Endothelial cell of umbilical vein (primary cell): ENCODE data around the gene TMEM138. TPM values are rescaled to one million over a fixed set of nuclear protein-coding genes. Genes with fewer than 3 reads are reported as not detected.

Experiments used
- BruUV-seq: library from RNA; stranded (reverse); fragments of 400-500 nt; replicated peaks from 2 replicates; lab custom pipeline; 2021; lab: Mats Ljungman, UMichigan
- CTCF ChIA-PET: fragments of 300-600, 350-600 bp; sonication (Branson Sonifier 250); formaldehyde crosslinking; loops from one replicate; lab custom pipeline; 2021; ENCODE audit warnings: antibody characterized with exemption, inconsistent platforms; lab: Charles Lee
- POLR2A ChIA-PET: fragments of 300-600, 350-600 bp; sonication (Branson Sonifier 250); formaldehyde crosslinking; loops from one replicate; lab custom pipeline; 2021; ENCODE audit warnings: antibody characterized with exemption, inconsistent platforms; lab: Charles Lee
- DNase-seq: peaks from one replicate; pipeline ENCODE4 v3.0.0-alpha.2; 2011; ENCODE audit warnings: low read depth, low spot score
- FAIRE-seq: peaks from 2 replicates; lab custom pipeline; 2011; peaks lifted over from hg19 to GRCh38; lab: Jason Lieb, UNC
- H2AFZ ChIP-seq: 2 replicates; pipeline ENCODE4 v1.6.0; 2012; ENCODE audit warnings: low read depth, low read length, control low read depth, inconsistent platforms
- H3K27ac ChIP-seq: 2 replicates; pipeline ENCODE4 v1.5.1; 2011; ENCODE audit warnings: low read depth, mild to moderate bottlenecking, control low read depth, low read length, moderate library complexity; ENCODE audit not compliant: insufficient read depth
- H3K27me3 ChIP-seq, 2 experiments: 2 replicates each; pipeline versions ENCODE4 v1.6.0 to v1.6.1; 2011; ENCODE audit warnings: low read length in 2 of 2, mixed read lengths in 1 of 2; ENCODE audit not compliant: control insufficient read depth in 2 of 2, insufficient read depth in 2 of 2
- H3K36me3 ChIP-seq, 2 experiments: 2 replicates in 1 of 2; 3 replicates in 1 of 2; pipeline ENCODE4 v1.5.1; 2011; ENCODE audit warnings: low read length in 2 of 2, mild to moderate bottlenecking in 1 of 2, moderate library complexity in 1 of 2; ENCODE audit not compliant: control insufficient read depth in 2 of 2, insufficient read depth in 2 of 2; ENCODE audit errors: extremely low read depth in 1 of 2
- H3K4me1 ChIP-seq: 3 replicates; pipeline ENCODE4 v1.5.1; 2011; ENCODE audit warnings: mild to moderate bottlenecking, low read length; ENCODE audit not compliant: control insufficient read depth, insufficient read depth; ENCODE audit errors: extremely low read depth
- H3K4me2 ChIP-seq: 2 replicates; pipeline ENCODE4 v1.6.1; 2011; ENCODE audit warnings: low read length, control low read depth, mixed read lengths; ENCODE audit not compliant: insufficient read depth
- H3K4me3 ChIP-seq, 3 experiments: fragments of 200-600 bp in 1 of 3; sonication (generic), shearing (Covaris generic) in 1 of 3; replicated peaks in 1 of 3; 2 replicates each; pipeline ENCODE4 v1.5.1; 2011 to 2016; ENCODE audit warnings: control low read depth in 3 of 3, low read length in 3 of 3, mild to moderate bottlenecking in 2 of 3, inconsistent platforms in 1 of 3, low read depth in 1 of 3, moderate library complexity in 1 of 3; ENCODE audit not compliant: insufficient read depth in 1 of 3
- H3K79me2 ChIP-seq: 2 replicates; pipeline ENCODE4 v1.6.0; 2012; ENCODE audit warnings: low read length, inconsistent platforms; ENCODE audit not compliant: control insufficient read depth, insufficient read depth
- H3K9ac ChIP-seq: replicated peaks from 2 replicates; pipeline ENCODE3; 2011; ENCODE audit warnings: low read length, control low read depth; ENCODE audit not compliant: insufficient read depth; ENCODE audit errors: extremely low read depth
- H3K9me1 ChIP-seq: replicated peaks from 3 replicates; pipeline ENCODE4 v1.6.0; 2011; ENCODE audit warnings: mild to moderate bottlenecking, low read length; ENCODE audit not compliant: control insufficient read depth, insufficient read depth; ENCODE audit errors: extremely low read depth
- H3K9me3 ChIP-seq: replicated peaks from 2 replicates; pipeline ENCODE4 v1.5.1; 2012; ENCODE audit warnings: low read length, inconsistent platforms; ENCODE audit not compliant: control insufficient read depth, insufficient read depth
- H4K20me1 ChIP-seq: replicated peaks from 2 replicates; pipeline ENCODE3; 2011; ENCODE audit warnings: mild to moderate bottlenecking, low read length; ENCODE audit not compliant: control insufficient read depth, insufficient read depth; ENCODE audit errors: extremely low read depth
- EZH2 ChIP-seq: IDR thresholded peaks from 2 replicates; pipeline ENCODE4 v1.6.1; 2012; ENCODE audit warnings: borderline replicate concordance, low read depth, mild to moderate bottlenecking, moderate library complexity, low read length, inconsistent platforms; ENCODE audit not compliant: severe bottlenecking
- FOS ChIP-seq: IDR thresholded peaks from 2 replicates; pipeline ENCODE4 v1.6.1; 2011; ENCODE audit warnings: mild to moderate bottlenecking, low read length, moderate library complexity, borderline replicate concordance; ENCODE audit not compliant: insufficient read depth
- GATA2 ChIP-seq: IDR thresholded peaks from 2 replicates; pipeline ENCODE4 v1.7.0; 2011; ENCODE audit warnings: low read depth, mild to moderate bottlenecking, moderate library complexity, mixed read lengths, low read length; ENCODE audit not compliant: insufficient read length, insufficient read depth
- JUN ChIP-seq: IDR thresholded peaks from 2 replicates; pipeline ENCODE4 v1.6.1; 2011; ENCODE audit warnings: borderline replicate concordance, low read depth; ENCODE audit not compliant: insufficient read length, insufficient read depth
- MYC ChIP-seq: IDR thresholded peaks from one replicate; pipeline ENCODE4 v1.6.1; 2011; ENCODE audit warnings: mild to moderate bottlenecking, low read depth, low read length
- POLR2A ChIP-seq: IDR thresholded peaks from 2 replicates; pipeline ENCODE4 v1.6.1; 2012; ENCODE audit warnings: low read depth, mild to moderate bottlenecking, control low read depth, low read length
- POLR2AphosphoS5 ChIP-seq: IDR thresholded peaks from 2 replicates; pipeline ENCODE4 v1.6.1; 2012; ENCODE audit warnings: low read depth, mild to moderate bottlenecking, control low read depth, low read length, moderate library complexity; ENCODE audit not compliant: insufficient read depth
- dilution Hi-C: fragments of 300-500 bp; cut with MboI; formaldehyde crosslinking; loops from one replicate; pipeline ENCODE4 v1.15.0; 2019; ENCODE audit warnings: low sequenced_read_pairs; ENCODE audit not compliant: extremely low pct_ligation_motif_present
- intact Hi-C: fragments of 100-400 bp; cut with micrococcal nuclease; formaldehyde crosslinking; loops from one replicate; pipeline ENCODE4 v1.10.0; 2022
- polyA plus RNA-seq, 4 experiments: library from polyadenylated mRNA; depleted of rRNA in 3 of 4; stranded (reverse) in 3 of 4; unstranded in 1 of 4; fragments of >200 nt; gene quantifications; 2 replicates each; pipeline versions ENCODE4 v1.2.1 to v1.2.3, GENCODE V29; 2011 to 2012; ENCODE audit warnings: missing spikeins in 1 of 4
- total RNA-seq: library from RNA; stranded (reverse); gene quantifications from 2 replicates; pipeline ENCODE4 v1.2.3, GENCODE V29; 2021
- TF ChIP-seq, protein P1 (sequence below): IDR thresholded peaks from 2 replicates; pipeline ENCODE4 v1.6.1; 2011; ENCODE audit not compliant: insufficient read depth, insufficient read length
- TF ChIP-seq, protein P2 (sequence below), 2 donors: IDR thresholded peaks; 1 replicate in 1 of 2; 2 replicates in 1 of 2; pipeline ENCODE4 v1.5.1; 2011; ENCODE audit warnings: low read length in 2 of 2, mild to moderate bottlenecking in 2 of 2, moderate library complexity in 2 of 2, control low read depth in 1 of 2, inconsistent platforms in 1 of 2, low read depth in 1 of 2; ENCODE audit not compliant: insufficient read depth in 1 of 2; ENCODE audit errors: extremely low read depth in 1 of 2

The TMEM138 gene
- total and polyA plus RNA-seq, 2 donors (not counting 3 experiments of a cell fraction or from before 2014, with no cell fraction given), result 37.9 to 60.0 TPM

GRCh38 chr11:61357894-61358239, 4.3 kb upstream of the TMEM138 start:
- Histone ChIP-seq H3K4me2 (no peak overlapping the region), H3K27ac (no peak overlapping the region), H3K9ac (no peak overlapping the region), H3K36me3 (peaks cover 0 to 8% of the 10 kb centered on the region in 2 experiments), H3K9me3 (no peaks in the 10 kb centered on the region), H3K4me3 (no peak overlapping the region), H3K27me3 (no peaks in the 10 kb centered on the region), H2AFZ (no peak overlapping the region), H3K4me1 (peaks cover 12% of the 10 kb centered on the region), H3K79me2 (peaks cover 10% of the 10 kb centered on the region), H3K9me1 (no peaks in the 10 kb centered on the region), H4K20me1 (no peaks in the 10 kb centered on the region)
- POLR2A ChIA-PET, result no interaction called here
- FAIRE-seq (no peak), DNase-seq (no peak)
- dilution Hi-C loops, result no loop called here
- CTCF ChIA-PET, result interaction anchor here (1.1 to 2.6 kb wide), 4 partner anchors 8 to 27 kb away, joined by 3 to 12 read pairs (median 4); no protein-coding TSS in a partner anchor
- no TSS peak for BruUV-seq
- intact Hi-C loops, result no loop called here
- TF ChIP-seq, protein P1, sequence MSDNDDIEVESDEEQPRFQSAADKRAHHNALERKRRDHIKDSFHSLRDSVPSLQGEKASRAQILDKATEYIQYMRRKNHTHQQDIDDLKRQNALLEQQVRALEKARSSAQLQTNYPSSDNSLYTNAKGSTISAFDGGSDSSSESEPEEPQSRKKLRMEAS, result no peak
- TF ChIP-seq, protein P2, sequence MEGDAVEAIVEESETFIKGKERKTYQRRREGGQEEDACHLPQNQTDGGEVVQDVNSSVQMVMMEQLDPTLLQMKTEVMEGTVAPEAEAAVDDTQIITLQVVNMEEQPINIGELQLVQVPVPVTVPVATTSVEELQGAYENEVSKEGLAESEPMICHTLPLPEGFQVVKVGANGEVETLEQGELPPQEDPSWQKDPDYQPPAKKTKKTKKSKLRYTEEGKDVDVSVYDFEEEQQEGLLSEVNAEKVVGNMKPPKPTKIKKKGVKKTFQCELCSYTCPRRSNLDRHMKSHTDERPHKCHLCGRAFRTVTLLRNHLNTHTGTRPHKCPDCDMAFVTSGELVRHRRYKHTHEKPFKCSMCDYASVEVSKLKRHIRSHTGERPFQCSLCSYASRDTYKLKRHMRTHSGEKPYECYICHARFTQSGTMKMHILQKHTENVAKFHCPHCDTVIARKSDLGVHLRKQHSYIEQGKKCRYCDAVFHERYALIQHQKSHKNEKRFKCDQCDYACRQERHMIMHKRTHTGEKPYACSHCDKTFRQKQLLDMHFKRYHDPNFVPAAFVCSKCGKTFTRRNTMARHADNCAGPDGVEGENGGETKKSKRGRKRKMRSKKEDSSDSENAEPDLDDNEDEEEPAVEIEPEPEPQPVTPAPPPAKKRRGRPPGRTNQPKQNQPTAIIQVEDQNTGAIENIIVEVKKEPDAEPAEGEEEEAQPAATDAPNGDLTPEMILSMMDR (IDR thresholded peaks at IDR 0.05; ENCODE audit: extremely low read depth in 1 of 2, insufficient read depth in 1 of 2, low read depth in 1 of 2, low read length in 2 of 2), result no peak
- TF ChIP-seq EZH2, result no peak
- no peak for TF ChIP-seq POLR2A
- no peak for TF ChIP-seq GATA2
- no peak for TF ChIP-seq JUN
- no peak for TF ChIP-seq POLR2AphosphoS5
- no peak for TF ChIP-seq MYC
- no peak for TF ChIP-seq FOS
